ENCODE data around the gene ENTPD8.

The ENTPD8 gene

GRCh38 chr9:137458194-137459151 lies 17.3 kb upstream of the ENTPD8 start:
- ATAC-seq: peak; percentile 13
- TF ChIP-seq PATZ1 (CRISPR knock-in tag; IDR thresholded peaks at IDR 0.05; ENCODE audit: borderline replicate concordance): 0 out of 2 replicates have a peak, but pooled peaks have one; percentile 58
- TF ChIP-seq ZFP30 (CRISPR knock-in tag; IDR thresholded peaks at IDR 0.05): no peak

- ATAC-seq: no peak
- TF ChIP-seq PPARA (CRISPR knock-in tag; IDR thresholded peaks at IDR 0.05; ENCODE audit: borderline replicate concordance) (no peak), SNAI2 (CRISPR knock-in tag; IDR thresholded peaks at IDR 0.05) (no peak), ARNTL (CRISPR knock-in tag; IDR thresholded peaks at IDR 0.05; ENCODE audit: borderline replicate concordance, low read depth) (no peak), OSR1 (CRISPR knock-in tag; IDR thresholded peaks at IDR 0.05) (no peak), ZNF70 (CRISPR knock-in tag; IDR thresholded peaks at IDR 0.05) (no peak), TOX (CRISPR knock-in tag; IDR thresholded peaks at IDR 0.05; ENCODE audit: borderline replicate concordance) (no peak), ZFP30 (CRISPR knock-in tag; IDR thresholded peaks at IDR 0.05) (no peak), POU6F1 (CRISPR knock-in tag; IDR thresholded peaks at IDR 0.05; ENCODE audit: borderline replicate concordance, low read depth) (no peak), CSRNP3 (CRISPR knock-in tag; IDR thresholded peaks at IDR 0.05) (no peak), ZFP3 (CRISPR knock-in tag; IDR thresholded peaks at IDR 0.05) (no peak), BACH2 (CRISPR knock-in tag; IDR thresholded peaks at IDR 0.05; ENCODE audit: borderline replicate concordance) (no peak), CREB5 (CRISPR knock-in tag; IDR thresholded peaks at IDR 0.05; ENCODE audit: low read depth) (no peak), ZC3H10 (CRISPR knock-in tag; IDR thresholded peaks at IDR 0.05) (no peak), ISL1 (CRISPR knock-in tag; IDR thresholded peaks at IDR 0.05) (no peak), TSHZ2 (CRISPR knock-in tag; IDR thresholded peaks at IDR 0.05) (no peak), CSDC2 (CRISPR knock-in tag; IDR thresholded peaks at IDR 0.05) (no peak), ZNF8 (CRISPR knock-in tag; IDR thresholded peaks at IDR 0.05) (no peak), GLIS3 (CRISPR knock-in tag; IDR thresholded peaks at IDR 0.05) (no peak)
These were observed 16.4 kb upstream of the ENTPD8 start for GRCh38 chr9:137457406-137458193.

Measured in SK-N-SH treated with all-trans-retinoic acid at 6 μM for 48 hours (cell line).